Fibroblast of lung (primary cell): ENCODE results near the gene FMNL2.

Experiments used
- EZH2 ChIP-seq: IDR thresholded peaks from 2 replicates; pipeline ENCODE4 v1.5.1; 2012; ENCODE audit warnings: low read length, control low read depth, mild to moderate bottlenecking; ENCODE audit errors: missing control alignments
- TF ChIP-seq, protein P1 (sequence below), 2 donors: IDR thresholded peaks in 1 of 2; conservative IDR thresholded peaks in 1 of 2; 1 replicate in 1 of 2; 2 replicates in 1 of 2; pipeline ENCODE4 v1.5.1; 2011 to 2012; ENCODE audit warnings: low read length in 2 of 2, control low read depth in 1 of 2, inconsistent platforms in 1 of 2, low read depth in 1 of 2, mild to moderate bottlenecking in 1 of 2

DNA sequence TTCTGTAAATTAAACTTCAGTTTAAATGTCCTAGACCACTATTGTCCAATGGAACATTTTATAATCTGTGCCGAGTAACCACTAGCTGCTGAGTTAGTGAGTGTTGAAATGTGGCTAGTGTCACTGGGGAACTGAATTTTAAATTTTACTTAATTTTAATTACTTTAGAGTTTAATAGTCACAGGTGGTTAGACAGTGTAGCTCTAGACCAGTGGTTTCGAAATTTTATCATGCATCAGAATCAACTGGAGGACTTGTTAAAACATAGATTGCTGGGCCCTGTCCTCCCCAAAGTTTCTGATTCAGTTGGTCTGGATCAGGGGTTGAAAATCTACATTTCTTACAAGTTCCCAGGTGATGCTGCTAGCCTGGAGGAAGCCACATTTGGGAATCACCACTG lies 110.4 kb downstream of the FMNL2 start:
- TF ChIP-seq, protein P1, sequence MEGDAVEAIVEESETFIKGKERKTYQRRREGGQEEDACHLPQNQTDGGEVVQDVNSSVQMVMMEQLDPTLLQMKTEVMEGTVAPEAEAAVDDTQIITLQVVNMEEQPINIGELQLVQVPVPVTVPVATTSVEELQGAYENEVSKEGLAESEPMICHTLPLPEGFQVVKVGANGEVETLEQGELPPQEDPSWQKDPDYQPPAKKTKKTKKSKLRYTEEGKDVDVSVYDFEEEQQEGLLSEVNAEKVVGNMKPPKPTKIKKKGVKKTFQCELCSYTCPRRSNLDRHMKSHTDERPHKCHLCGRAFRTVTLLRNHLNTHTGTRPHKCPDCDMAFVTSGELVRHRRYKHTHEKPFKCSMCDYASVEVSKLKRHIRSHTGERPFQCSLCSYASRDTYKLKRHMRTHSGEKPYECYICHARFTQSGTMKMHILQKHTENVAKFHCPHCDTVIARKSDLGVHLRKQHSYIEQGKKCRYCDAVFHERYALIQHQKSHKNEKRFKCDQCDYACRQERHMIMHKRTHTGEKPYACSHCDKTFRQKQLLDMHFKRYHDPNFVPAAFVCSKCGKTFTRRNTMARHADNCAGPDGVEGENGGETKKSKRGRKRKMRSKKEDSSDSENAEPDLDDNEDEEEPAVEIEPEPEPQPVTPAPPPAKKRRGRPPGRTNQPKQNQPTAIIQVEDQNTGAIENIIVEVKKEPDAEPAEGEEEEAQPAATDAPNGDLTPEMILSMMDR (conservative IDR thresholded peaks at IDR 0.05 in 1 of 2, IDR thresholded peaks at IDR 0.05 in 1 of 2; ENCODE audit: low read depth in 1 of 2, low read length in 2 of 2), result no peak
- no peak for TF ChIP-seq EZH2
